Common myeloid progenitor, CD34-positive (primary cell): ENCODE data around the gene SLAMF1. TPM values are rescaled to one million over a fixed set of nuclear protein-coding genes. Genes with fewer than 3 reads are reported as not detected.
"Not testable (repeated sequence)": the region's sequence is repeated elsewhere in the genome, so short reads cannot be mapped to it uniquely, and the experiment has no call there.

Experiments used
- CTCF ChIA-PET: fragments of 350-600 bp; sonication (Branson Sonifier 250); formaldehyde crosslinking; loops from one replicate; lab custom pipeline; 2021; ENCODE audit warnings: antibody characterized with exemption; lab: Charles Lee
- POLR2A ChIA-PET: fragments of 350-600 bp; sonication (Branson Sonifier 250); formaldehyde crosslinking; loops from one replicate; lab custom pipeline; 2021; ENCODE audit warnings: antibody characterized with exemption; lab: Charles Lee
- DNase-seq, 3 donors: peaks; one replicate each; pipeline versions ENCODE4 v3.0.0 to v3.0.0-alpha.2; 2013
- H3K27ac ChIP-seq, 2 experiments: 1 replicate in 1 of 2; 2 replicates in 1 of 2; pipeline ENCODE4 v1.7.0; 2013; ENCODE audit warnings: inconsistent platforms in 2 of 2, low read length in 2 of 2, mild to moderate bottlenecking in 2 of 2, low read depth in 1 of 2, moderate library complexity in 1 of 2; ENCODE audit not compliant: severe bottlenecking in 2 of 2, insufficient read depth in 1 of 2, poor library complexity in 1 of 2
- H3K27me3 ChIP-seq, 5 experiments: replicated peaks in 2 of 5; 1 replicate in 3 of 5; 2 replicates in 2 of 5; pipeline versions ENCODE4 v1.6.1 to v1.7.0; 2013; ENCODE audit warnings: low read length in 4 of 5, mild to moderate bottlenecking in 2 of 5, moderate library complexity in 2 of 5, inconsistent platforms in 1 of 5; ENCODE audit not compliant: insufficient read depth in 5 of 5, control insufficient read depth in 4 of 5
- H3K36me3 ChIP-seq, 4 experiments: 1 replicate in 2 of 4; 2 replicates in 2 of 4; pipeline versions ENCODE4 v1.6.1 to v1.7.0; 2013; ENCODE audit warnings: low read length in 3 of 4, control low read depth in 1 of 4, mild to moderate bottlenecking in 1 of 4; ENCODE audit not compliant: control insufficient read depth in 4 of 4, insufficient read depth in 4 of 4
- H3K4me1 ChIP-seq, 4 experiments: 1 replicate in 3 of 4; 2 replicates in 1 of 4; pipeline versions ENCODE4 v1.6.1 to v1.7.1; 2013; ENCODE audit warnings: low read length in 3 of 4, mild to moderate bottlenecking in 3 of 4, control low read depth in 1 of 4, inconsistent platforms in 1 of 4, moderate library complexity in 1 of 4; ENCODE audit not compliant: control insufficient read depth in 4 of 4, insufficient read depth in 4 of 4; ENCODE audit errors: control extremely low read depth in 1 of 4
- H3K4me3 ChIP-seq, 7 experiments: 1 replicate in 4 of 7; 2 replicates in 3 of 7; pipeline versions ENCODE4 v1.5.1 to v1.7.0; 2013; ENCODE audit warnings: mild to moderate bottlenecking in 7 of 7, low read length in 6 of 7, moderate library complexity in 6 of 7, inconsistent platforms in 2 of 7, low read depth in 2 of 7, control low read depth in 1 of 7; ENCODE audit not compliant: insufficient read depth in 4 of 7, control insufficient read depth in 1 of 7; ENCODE audit errors: extremely low read depth in 1 of 7
- H3K9me3 ChIP-seq, 5 experiments: 1 replicate in 4 of 5; 2 replicates in 1 of 5; pipeline versions ENCODE4 v1.6.1 to v1.7.1; 2013; ENCODE audit warnings: low read length in 4 of 5, mild to moderate bottlenecking in 2 of 5, inconsistent platforms in 1 of 5, low read depth in 1 of 5, moderate library complexity in 1 of 5; ENCODE audit not compliant: control insufficient read depth in 4 of 5, insufficient read depth in 2 of 5; ENCODE audit errors: control extremely low read depth in 1 of 5
- WGBS: methylation state at CpG from one replicate; pipeline ENCODE4 v1.1.5; 2013; ENCODE audit not compliant: insufficient coverage; 5-methylcytosine and 5-hydroxymethylcytosine counted together
- polyA plus RNA-seq: library from polyadenylated mRNA; unstranded; fragments of 120-200 nt; gene quantifications from one replicate; pipeline ENCODE4 v1.2.1, GENCODE V29; 2013

The SLAMF1 gene, protein sequence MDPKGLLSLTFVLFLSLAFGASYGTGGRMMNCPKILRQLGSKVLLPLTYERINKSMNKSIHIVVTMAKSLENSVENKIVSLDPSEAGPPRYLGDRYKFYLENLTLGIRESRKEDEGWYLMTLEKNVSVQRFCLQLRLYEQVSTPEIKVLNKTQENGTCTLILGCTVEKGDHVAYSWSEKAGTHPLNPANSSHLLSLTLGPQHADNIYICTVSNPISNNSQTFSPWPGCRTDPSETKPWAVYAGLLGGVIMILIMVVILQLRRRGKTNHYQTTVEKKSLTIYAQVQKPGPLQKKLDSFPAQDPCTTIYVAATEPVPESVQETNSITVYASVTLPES
- polyA plus RNA-seq = 0.29 TPM

DNA sequence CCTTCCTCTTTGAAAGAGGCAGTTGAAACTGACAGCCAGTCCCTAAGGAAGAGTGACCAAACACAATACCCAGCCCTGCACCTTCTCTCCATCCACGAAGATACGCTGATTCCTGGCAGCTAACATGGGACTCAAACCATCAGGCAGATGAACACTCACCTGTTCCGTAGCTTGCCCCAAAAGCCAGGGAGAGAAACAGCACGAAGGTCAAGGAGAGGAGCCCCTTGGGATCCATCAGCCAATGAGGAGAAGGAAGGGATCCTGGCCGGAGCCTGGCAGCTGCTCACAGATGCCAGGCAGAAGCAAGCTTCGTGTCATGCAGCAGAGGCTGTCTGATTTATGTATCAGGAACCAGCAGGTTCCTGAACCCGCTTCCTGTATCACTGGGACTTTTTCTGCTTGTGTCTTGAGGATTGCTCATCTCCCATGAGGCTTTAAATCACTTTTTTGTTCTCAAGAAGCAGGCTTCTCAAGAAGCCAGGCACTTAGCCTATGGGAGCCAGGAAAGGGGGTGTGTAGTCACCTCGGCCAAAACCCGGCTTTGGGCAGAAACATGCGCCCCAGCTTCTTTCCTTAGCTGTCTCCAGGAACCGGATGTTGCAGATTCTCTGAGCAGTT is at the start of gene SLAMF1:
Gene SLAMF1, minus strand, starts transcription at position 334 of the 618 bp plus-strand sequence. Its CDS starts 99 bp downstream, at position 235.
- Histone ChIP-seq H3K27me3 (no peaks in the 10 kb centered on the region), H3K27ac (peak within 1 kb of the TSS in 1 of 2 experiments; percentile 55), H3K36me3 (no peaks in the 10 kb centered on the region), H3K4me1 (peaks cover 6 to 43% (median 26%) of the 10 kb centered on the region in 4 experiments), H3K9me3 (no peaks in the 10 kb centered on the region), H3K4me3 (peak within 1 kb of the TSS in 4 of 7 experiments; percentile 17 to 38 (median 32))
- CTCF ChIA-PET = interaction anchor here (0.9 to 1.9 kb wide), 10 partner anchors 9 to 177 kb away, joined by 3 to 7 read pairs (median 3); no protein-coding TSS in a partner anchor
- peak; percentile 60 to 91 (median 87) for DNase-seq
- 12% methylated on average over 9 of the region's 11 CpGs for WGBS
- POLR2A ChIA-PET = no interaction called here

DNA sequence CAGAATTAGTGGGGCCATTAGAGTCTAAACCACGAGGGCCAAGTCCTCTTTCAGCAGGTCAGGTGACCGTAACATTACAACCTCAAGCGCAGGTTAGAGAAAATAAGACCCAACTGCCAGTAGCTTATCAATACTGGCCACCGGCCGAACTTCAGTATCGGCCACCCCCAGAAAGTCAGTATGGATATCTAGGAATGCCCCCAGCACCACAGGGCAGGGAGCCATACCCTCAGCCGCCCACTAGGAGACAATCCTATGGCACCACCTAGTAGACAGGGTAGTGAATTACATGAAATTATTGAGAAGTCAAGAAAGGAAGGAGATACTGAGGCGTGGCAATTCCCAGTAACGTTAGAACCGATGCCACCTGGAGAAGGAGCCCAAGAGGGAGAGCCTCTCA is 45.5 kb upstream of the SLAMF1 start:
- H3K27ac ChIP-seq, H3K27me3 ChIP-seq, POLR2A ChIA-PET, H3K36me3 ChIP-seq, H3K9me3 ChIP-seq, H3K4me3 ChIP-seq, H3K4me1 ChIP-seq: not testable (repeated sequence)
- peak in 1 of 3 donors; percentile 45 for DNase-seq
- CTCF ChIA-PET = interaction anchor here (1.0 to 2.1 kb wide), 7 partner anchors 9 to 32 kb away, joined by 3 to 7 read pairs (median 4); no protein-coding TSS in a partner anchor
- 88% methylated on average over 3 of the region's 10 CpGs for WGBS

DNA sequence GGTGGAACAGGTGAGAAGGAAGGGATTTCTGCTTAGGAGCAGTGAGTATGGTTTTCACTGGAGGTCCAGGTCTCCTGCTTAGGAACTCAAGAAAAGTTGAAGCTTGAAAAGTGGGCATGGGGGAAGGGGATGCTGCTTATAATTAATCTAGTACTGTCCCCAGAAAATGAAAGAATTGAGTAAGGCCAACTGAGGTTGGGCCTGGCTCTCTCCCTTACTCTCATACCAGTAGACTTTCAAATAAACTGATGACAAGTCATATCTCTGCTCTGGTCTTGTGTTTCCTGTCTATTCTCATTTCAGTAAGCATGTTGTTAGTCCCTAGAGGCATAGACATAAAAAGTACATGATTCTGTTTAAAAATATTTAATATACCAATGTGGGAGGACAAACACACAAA is 38.4 kb upstream of the SLAMF1 start:
- ChIA-PET POLR2A (no interaction called here), CTCF (interaction anchor here (0.6 to 1.8 kb wide), 5 partner anchors 10 to 269 kb away, joined by 3 to 8 read pairs (median 4); no protein-coding TSS in a partner anchor)
- Histone ChIP-seq H3K36me3 (peaks cover 0 to 47% (median 5%) of the 10 kb centered on the region in 4 experiments), H3K9me3 (peaks cover 0 to 3% (median 0%) of the 10 kb centered on the region in 5 experiments), H3K4me1 (peaks cover 0 to 24% (median 13%) of the 10 kb centered on the region in 4 experiments), H3K27me3 (no peaks in the 10 kb centered on the region), H3K27ac (no peak overlapping the region), H3K4me3 (no peak overlapping the region)
- DNase-seq = no peak

DNA sequence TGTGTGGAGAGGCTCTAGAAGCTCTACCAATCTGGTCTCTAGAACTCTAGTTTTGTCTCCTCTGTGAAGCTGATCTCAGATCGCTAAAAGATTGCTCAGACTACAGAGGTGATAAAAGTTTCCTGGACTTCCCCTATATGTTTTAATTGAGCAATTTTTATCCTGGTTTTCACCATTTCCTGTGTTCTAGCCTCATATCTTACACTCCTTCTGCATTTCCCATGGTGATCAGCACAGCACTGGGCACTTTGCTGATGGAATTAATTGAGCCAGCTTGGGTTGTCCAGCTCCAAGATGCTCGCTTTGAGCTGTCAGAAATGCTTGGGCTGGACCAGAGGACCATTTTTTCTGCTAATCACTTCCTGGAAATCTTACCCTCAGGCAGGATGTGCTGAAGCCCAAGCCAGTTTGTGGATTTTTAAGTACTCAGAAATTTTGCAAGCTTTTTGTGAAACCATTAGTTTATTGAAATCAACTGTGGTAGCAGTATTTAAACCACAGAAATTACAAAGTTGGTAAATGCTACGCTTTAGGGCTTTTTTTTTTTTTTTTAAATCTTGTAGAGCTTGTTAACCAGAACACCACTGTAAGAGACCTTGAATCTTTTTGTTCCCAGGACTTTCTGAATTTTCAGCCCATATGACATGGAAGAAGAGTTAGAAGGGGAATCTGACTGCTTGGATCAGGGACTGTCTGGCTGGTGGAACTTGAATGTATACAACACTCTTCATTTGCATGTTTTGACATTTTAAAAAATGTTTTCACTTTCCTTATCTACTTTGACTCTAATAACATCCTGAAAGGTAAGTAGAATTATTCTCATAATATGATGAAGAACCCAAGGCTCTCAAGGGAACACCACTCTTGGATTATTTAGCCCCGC is 36.4 kb upstream of the SLAMF1 start:
- ChIA-PET CTCF (interaction anchor here (0.7 to 4.9 kb wide), 14 partner anchors 9 to 322 kb away, joined by 3 to 38 read pairs (median 4); partner anchors contain the start of gene ITLN2), POLR2A (no interaction called here)
- peak in 1 of 3 donors; percentile 34 for DNase-seq
- peaks cover 0 to 3% (median 0%) of the 10 kb centered on the region in 5 experiments for H3K9me3 ChIP-seq
- no peaks in the 10 kb centered on the region for H3K27me3 ChIP-seq
- H3K4me3 ChIP-seq = no peak overlapping the region
- WGBS = 65% methylated on average over 2 of the region's 4 CpGs
- peaks cover 0 to 24% (median 13%) of the 10 kb centered on the region in 4 experiments for H3K4me1 ChIP-seq
- H3K27ac ChIP-seq = no peak overlapping the region
- peaks cover 0 to 64% (median 10%) of the 10 kb centered on the region in 4 experiments for H3K36me3 ChIP-seq

DNA sequence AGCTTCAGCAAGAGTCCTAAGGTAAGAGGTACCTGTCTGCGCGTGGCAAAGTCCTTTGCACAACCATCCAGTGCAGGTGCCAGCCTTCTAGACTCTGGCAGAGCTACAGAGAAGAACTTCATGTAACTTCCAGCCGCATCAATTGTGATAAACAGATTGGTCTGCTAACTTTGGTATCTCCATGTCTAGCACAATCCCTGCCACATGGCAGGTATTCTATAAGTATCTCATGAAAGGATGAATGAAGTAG is 35.0 kb upstream of the SLAMF1 start:
- ChIA-PET POLR2A (no interaction called here), CTCF (interaction anchor here (0.7 to 5.2 kb wide), 16 partner anchors 8 to 324 kb away, joined by 3 to 48 read pairs (median 5); partner anchors contain the start of gene ITLN2)
- DNase-seq = no peak
- 97% methylated on average over 3 of the region's 3 CpGs for WGBS
- Histone ChIP-seq H3K27me3 (no peaks in the 10 kb centered on the region), H3K4me3 (no peak overlapping the region), H3K36me3 (peaks cover 0 to 73% (median 12%) of the 10 kb centered on the region in 4 experiments), H3K27ac (no peak overlapping the region), H3K4me1 (peaks cover 0 to 24% (median 13%) of the 10 kb centered on the region in 4 experiments), H3K9me3 (peaks cover 0 to 1% (median 0%) of the 10 kb centered on the region in 5 experiments)

DNA sequence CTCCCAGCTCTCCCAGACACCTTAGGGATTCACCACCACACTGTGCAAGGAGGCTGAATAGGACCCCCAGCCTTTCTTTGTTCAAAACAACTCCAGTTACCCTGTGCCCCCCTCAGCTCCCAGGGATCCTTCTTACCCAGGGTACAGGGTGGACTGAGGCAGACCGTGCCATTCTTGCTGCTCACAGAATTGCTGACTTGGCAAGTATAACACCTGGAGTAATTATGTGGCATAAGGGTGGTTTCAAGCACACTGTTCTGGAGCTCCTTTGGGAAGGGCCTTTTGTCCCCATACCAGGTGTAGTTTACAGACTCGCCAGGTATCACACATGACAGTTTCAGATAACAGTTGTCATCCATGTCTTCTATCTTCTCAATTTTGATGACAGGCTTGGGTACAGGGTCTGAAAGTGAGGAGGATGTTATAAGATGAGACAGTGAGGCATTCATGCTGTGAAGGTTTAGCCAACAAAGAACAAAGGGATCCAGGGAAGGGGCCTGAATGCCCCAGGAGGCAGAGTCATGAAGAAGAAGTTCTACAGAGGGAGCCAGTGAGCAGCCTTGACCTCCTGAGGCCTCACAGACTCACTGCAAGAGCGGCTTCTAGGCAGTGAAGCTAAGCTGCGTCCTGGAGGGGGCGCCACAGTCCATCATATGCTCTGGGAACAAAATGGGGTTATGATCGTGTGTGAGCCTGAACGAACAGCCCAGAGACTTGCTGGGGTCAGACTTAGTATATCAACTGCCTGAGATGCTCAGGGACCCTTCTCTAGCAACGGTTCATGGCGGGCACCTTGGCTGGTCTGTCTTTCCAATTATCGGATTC is 34.4 kb upstream of the SLAMF1 start:
- peaks cover 0 to 75% (median 12%) of the 10 kb centered on the region in 4 experiments for H3K36me3 ChIP-seq
- peak; percentile 88 to 94 (median 89) for DNase-seq
- WGBS = 71% methylated on average over 10 of the region's 10 CpGs
- no peak overlapping the region for H3K27ac ChIP-seq
- POLR2A ChIA-PET = no interaction called here
- no peaks in the 10 kb centered on the region for H3K9me3 ChIP-seq
- H3K4me3 ChIP-seq = no peak overlapping the region
- CTCF ChIA-PET = interaction anchor here (0.7 to 5.2 kb wide), 31 partner anchors 8 to 460 kb away, joined by 3 to 48 read pairs (median 4); partner anchors contain the start of gene ITLN2
- no peaks in the 10 kb centered on the region for H3K27me3 ChIP-seq
- H3K4me1 ChIP-seq = peaks cover 0 to 24% (median 13%) of the 10 kb centered on the region in 4 experiments
